Natural killer cell (primary cell): ENCODE results near the gene KRT76. TPM values are rescaled to one million over a fixed set of nuclear protein-coding genes. Genes with fewer than 3 reads are reported as not detected.

Experiments
- ATAC-seq, 3 donors: fragments of 150-1000 bp in 2 of 3; fragments of 200-7000 bp in 1 of 3; cut with Tn5 transposase; 1 replicate in 1 of 3; 2 replicates in 2 of 3; pipeline ENCODE4 v1.10.0; 2021; ENCODE audit warnings: mild to moderate bottlenecking in 2 of 3, moderate library complexity in 2 of 3
- DNase-seq, 2 donors: peaks; one replicate each; pipeline versions ENCODE4 v3.0.0 to v3.0.0-alpha.2; 2013 to 2021; ENCODE audit warnings: mixed read lengths in 1 of 2
- H3K27ac ChIP-seq: one replicate; pipeline ENCODE4 v1.5.1; 2013; ENCODE audit warnings: mild to moderate bottlenecking, low read length
- H3K27me3 ChIP-seq: one replicate; pipeline ENCODE4 v1.6.1; 2013; ENCODE audit warnings: low read length; ENCODE audit not compliant: control insufficient read depth, insufficient read depth
- H3K36me3 ChIP-seq: one replicate; pipeline ENCODE4 v1.6.1; 2013; ENCODE audit warnings: low read length; ENCODE audit not compliant: control insufficient read depth, insufficient read depth
- H3K4me1 ChIP-seq: one replicate; pipeline ENCODE4 v1.6.1; 2013; ENCODE audit warnings: low read length; ENCODE audit not compliant: control insufficient read depth, insufficient read depth
- H3K4me3 ChIP-seq: one replicate; pipeline ENCODE4 v1.5.1; 2013; ENCODE audit warnings: low read length
- H3K9me3 ChIP-seq: one replicate; pipeline ENCODE4 v1.6.1; 2013; ENCODE audit warnings: low read length; ENCODE audit not compliant: control insufficient read depth, insufficient read depth
- H3K27ac Mint-ChIP-seq, 2 donors: one replicate each; pipeline ENCODE4 v1.8.0; 2022; ENCODE audit warnings: mild to moderate bottlenecking in 2 of 2, mixed read lengths in 2 of 2, moderate library complexity in 1 of 2
- H3K27me3 Mint-ChIP-seq, 2 donors: one replicate each; pipeline ENCODE4 v1.8.0; 2022; ENCODE audit warnings: low read depth in 2 of 2, mixed read lengths in 2 of 2
- H3K36me3 Mint-ChIP-seq: one replicate; pipeline ENCODE4 v1.8.0; 2022; ENCODE audit warnings: mixed read lengths
- H3K4me1 Mint-ChIP-seq, 2 donors: one replicate each; pipeline ENCODE4 v1.8.0; 2022; ENCODE audit warnings: mixed read lengths in 2 of 2
- H3K4me3 Mint-ChIP-seq: one replicate; pipeline ENCODE4 v1.8.0; 2022; ENCODE audit warnings: mild to moderate bottlenecking, moderate library complexity, mixed read lengths
- H3K9me3 Mint-ChIP-seq, 2 donors: one replicate each; pipeline ENCODE4 v1.8.0; 2022; ENCODE audit warnings: mixed read lengths in 2 of 2
- WGBS: methylation state at CpG from one replicate; pipeline ENCODE4 v1.1.7; 2013; ENCODE audit warnings: missing lambda C conversion rate; ENCODE audit not compliant: insufficient coverage; 5-methylcytosine and 5-hydroxymethylcytosine counted together
- intact Hi-C: fragments of 100-400 bp; cut with micrococcal nuclease; formaldehyde crosslinking; loops from one replicate; pipeline ENCODE4 v1.14.2; 2022
- total RNA-seq, 4 donors: library from RNA; stranded (reverse); fragments of 120-200 nt in 1 of 4; gene quantifications; one replicate each; pipeline versions ENCODE4 v1.2.3 to v1.2.4, GENCODE V29; 2013 to 2022
- TF ChIP-seq, protein P1 (sequence below): fragments of 200-600 bp; IDR thresholded peaks from one replicate; pipeline ENCODE4 v1.8.0; 2022; ENCODE audit warnings: antibody characterized with exemption

KRT76 gene
- total RNA-seq, 3 donors from 2014 or later (not counting 1 experiment from before 2014, with no cell fraction given), result not detected

DNA sequence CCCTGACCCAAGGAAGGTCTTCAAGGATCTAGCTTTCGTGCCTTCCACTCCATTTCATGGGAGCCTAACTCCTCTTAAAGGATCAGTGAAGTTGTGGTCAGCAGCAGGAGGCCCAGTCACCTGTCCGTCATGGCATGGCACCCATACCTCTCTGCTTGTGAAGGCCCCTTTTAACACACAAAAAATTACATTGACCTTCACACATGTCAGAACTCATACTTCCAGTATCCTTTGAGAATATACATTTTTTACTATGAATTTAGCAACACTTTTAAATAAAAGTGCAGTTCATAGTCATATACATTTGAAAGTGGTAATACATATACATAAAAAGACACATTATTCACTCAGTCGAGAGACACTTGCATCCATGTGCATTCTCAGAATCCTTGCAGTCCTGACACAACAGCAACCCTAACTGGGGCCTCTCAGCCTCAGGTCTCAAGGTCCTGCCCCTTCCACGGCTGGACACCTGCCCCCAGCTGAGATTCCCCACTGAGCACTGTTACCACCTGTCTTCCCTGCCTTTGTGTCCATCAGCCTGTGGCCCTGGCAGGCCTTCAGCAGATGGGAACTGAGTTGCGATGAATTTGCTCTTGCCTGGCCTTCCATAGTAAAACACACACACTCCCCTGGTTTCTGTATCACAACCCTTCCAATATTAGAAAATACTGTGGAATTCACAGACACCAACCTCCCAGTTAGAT lies 22.5 kb upstream of the KRT76 start:
- Mint-ChIP-seq H3K27ac (no peak overlapping the region), H3K36me3 (no peaks in the 10 kb centered on the region), H3K9me3 (no peaks in the 10 kb centered on the region), H3K4me1 (peaks cover 0 to 2% of the 10 kb centered on the region in 2 donors), H3K4me3 (no peak overlapping the region), H3K27me3 (peaks cover 0 to 3% of the 10 kb centered on the region in 2 donors)
- Histone ChIP-seq H3K27ac (no peak overlapping the region), H3K9me3 (no peaks in the 10 kb centered on the region), H3K27me3 (no peaks in the 10 kb centered on the region), H3K4me1 (no peaks in the 10 kb centered on the region), H3K4me3 (no peak overlapping the region), H3K36me3 (no peaks in the 10 kb centered on the region)
- 84% methylated on average over 5 of the region's 5 CpGs for WGBS
- TF ChIP-seq, protein P1, sequence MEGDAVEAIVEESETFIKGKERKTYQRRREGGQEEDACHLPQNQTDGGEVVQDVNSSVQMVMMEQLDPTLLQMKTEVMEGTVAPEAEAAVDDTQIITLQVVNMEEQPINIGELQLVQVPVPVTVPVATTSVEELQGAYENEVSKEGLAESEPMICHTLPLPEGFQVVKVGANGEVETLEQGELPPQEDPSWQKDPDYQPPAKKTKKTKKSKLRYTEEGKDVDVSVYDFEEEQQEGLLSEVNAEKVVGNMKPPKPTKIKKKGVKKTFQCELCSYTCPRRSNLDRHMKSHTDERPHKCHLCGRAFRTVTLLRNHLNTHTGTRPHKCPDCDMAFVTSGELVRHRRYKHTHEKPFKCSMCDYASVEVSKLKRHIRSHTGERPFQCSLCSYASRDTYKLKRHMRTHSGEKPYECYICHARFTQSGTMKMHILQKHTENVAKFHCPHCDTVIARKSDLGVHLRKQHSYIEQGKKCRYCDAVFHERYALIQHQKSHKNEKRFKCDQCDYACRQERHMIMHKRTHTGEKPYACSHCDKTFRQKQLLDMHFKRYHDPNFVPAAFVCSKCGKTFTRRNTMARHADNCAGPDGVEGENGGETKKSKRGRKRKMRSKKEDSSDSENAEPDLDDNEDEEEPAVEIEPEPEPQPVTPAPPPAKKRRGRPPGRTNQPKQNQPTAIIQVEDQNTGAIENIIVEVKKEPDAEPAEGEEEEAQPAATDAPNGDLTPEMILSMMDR, result no peak
- DNase-seq, result no peak
- intact Hi-C loops, result no loop called here
- no peak for ATAC-seq

DNA sequence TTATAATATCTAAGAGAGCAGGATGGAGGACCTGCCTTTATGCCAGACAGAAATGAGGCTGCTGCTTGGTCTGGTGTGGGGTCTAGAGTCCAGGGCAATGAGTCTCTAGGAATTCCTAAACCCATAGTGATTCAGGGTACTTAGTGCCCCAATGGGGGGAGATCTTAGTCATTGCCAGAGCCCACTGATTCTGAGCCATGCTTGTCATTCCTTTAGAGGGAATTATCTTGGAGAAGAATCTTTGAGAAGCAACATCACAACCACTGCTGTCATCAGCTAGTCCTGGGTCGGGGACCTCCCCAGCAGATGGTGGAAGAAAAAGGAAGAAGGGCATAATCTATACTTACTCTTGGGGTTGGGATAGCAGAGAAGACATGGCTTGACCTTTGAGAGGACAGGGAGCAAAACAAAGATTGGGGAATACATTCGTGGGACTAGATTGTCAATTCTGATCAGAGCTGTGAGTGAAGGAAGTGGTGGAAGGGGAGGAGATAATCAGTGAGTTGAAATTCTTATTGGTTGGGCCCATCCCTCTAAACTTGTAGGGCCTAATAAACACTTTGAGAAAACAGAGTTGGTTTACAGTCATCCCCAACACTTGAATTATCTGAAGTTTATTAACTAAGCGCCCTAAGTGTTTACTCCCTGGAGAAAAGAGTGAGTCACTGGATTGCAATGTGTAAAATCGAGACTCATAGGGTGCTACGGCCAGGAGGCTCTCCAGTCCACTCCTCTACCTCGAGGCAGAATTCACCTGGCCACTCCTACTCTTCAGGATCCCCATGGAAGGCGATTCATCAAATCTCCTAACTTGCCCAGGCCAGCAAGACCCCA lies 21.7 kb upstream of the KRT76 start:
- peaks cover 0 to 4% of the 10 kb centered on the region in 2 donors for H3K4me1 Mint-ChIP-seq
- peaks cover 0 to 8% of the 10 kb centered on the region in 2 donors for H3K27me3 Mint-ChIP-seq
- no peaks in the 10 kb centered on the region for H3K9me3 Mint-ChIP-seq
- no peak for ATAC-seq
- no peak overlapping the region for H3K4me3 ChIP-seq
- H3K36me3 Mint-ChIP-seq, result no peaks in the 10 kb centered on the region
- no peaks in the 10 kb centered on the region for H3K27me3 ChIP-seq
- no peak overlapping the region for H3K27ac Mint-ChIP-seq
- H3K9me3 ChIP-seq, result no peaks in the 10 kb centered on the region
- no peaks in the 10 kb centered on the region for H3K36me3 ChIP-seq
- DNase-seq, result no peak
- no peak overlapping the region for H3K4me3 Mint-ChIP-seq
- H3K27ac ChIP-seq, result no peak overlapping the region
- no peaks in the 10 kb centered on the region for H3K4me1 ChIP-seq
- TF ChIP-seq, protein P1, result no peak
- intact Hi-C loops, result no loop called here
- 60% methylated on average over 7 of the region's 7 CpGs for WGBS

DNA sequence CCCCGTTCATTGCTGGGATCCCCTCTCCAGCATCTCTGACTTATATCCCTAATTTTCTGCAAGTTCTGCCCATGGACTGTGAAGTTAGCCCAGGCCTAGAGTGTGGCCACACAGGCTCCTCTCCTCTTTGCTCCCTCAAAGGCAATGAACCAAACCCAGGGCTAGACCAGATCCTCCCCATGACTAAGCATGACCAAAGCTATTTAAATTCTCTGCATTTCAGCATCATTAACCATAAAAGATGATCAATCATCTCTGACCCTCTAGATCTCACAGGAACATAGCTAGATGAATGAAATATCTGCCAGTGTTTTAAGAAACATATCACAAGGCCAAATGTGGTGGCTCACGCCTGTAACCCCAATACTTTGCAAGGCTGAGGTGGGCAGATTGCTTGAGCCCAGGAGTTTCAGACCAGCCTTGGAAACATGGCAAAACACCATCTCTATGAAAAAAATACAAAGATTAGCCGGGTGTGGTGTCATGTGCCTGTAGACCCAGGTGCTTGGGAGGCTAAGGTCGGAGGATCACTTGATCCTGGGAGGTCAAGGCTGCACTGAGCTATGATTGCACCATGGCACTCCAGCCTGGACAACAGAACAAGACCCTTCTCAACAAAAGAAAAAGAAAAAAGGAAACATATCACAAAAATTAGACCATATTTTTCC lies 21.0 kb upstream of the KRT76 start:
- WGBS, result 89% methylated on average over 4 of the region's 4 CpGs
- Mint-ChIP-seq H3K4me3 (no peak overlapping the region), H3K36me3 (no peaks in the 10 kb centered on the region)

More for the DNA sequence above, 21.0 kb upstream of the KRT76 start:
- Mint-ChIP-seq H3K27ac (no peak overlapping the region), H3K4me1 (peaks cover 0 to 4% of the 10 kb centered on the region in 2 donors), H3K27me3 (peaks cover 0 to 11% of the 10 kb centered on the region in 2 donors), H3K9me3 (no peaks in the 10 kb centered on the region)
- no peak for ATAC-seq
- DNase-seq, result no peak
- Histone ChIP-seq H3K4me3 (no peak overlapping the region), H3K27me3 (no peaks in the 10 kb centered on the region), H3K9me3 (no peaks in the 10 kb centered on the region), H3K36me3 (no peaks in the 10 kb centered on the region), H3K4me1 (no peaks in the 10 kb centered on the region), H3K27ac (no peak overlapping the region)
- intact Hi-C loops, result no loop called here
- TF ChIP-seq, protein P1, result no peak
